Upper lobe of right lung (tissue), 1 donor: Measurements from ENCODE around the gene GNB5. TPM values are rescaled to one million over a fixed set of nuclear protein-coding genes. Genes with fewer than 3 reads are reported as not detected.

ENCODE experiments used
- ATAC-seq: fragments of 200-7000 bp; cut with Tn5 transposase; one replicate; pipeline ENCODE4 v1.9.1; 2020; ENCODE audit warnings: mild to moderate bottlenecking, moderate library complexity
- DNase-seq: peaks from one replicate; pipeline ENCODE4 v3.0.0-alpha.2; 2020
- H3K27ac ChIP-seq: fragments of 200-600 bp; one replicate; pipeline ENCODE4 v1.8.0; 2022
- H3K27me3 ChIP-seq: fragments of 200-600 bp; one replicate; pipeline ENCODE4 v1.8.0; 2022; ENCODE audit warnings: mild to moderate bottlenecking
- H3K36me3 ChIP-seq: fragments of 200-600 bp; one replicate; pipeline ENCODE4 v1.8.0; 2022
- H3K4me1 ChIP-seq: fragments of 200-600 bp; one replicate; pipeline ENCODE4 v1.8.0; 2022
- H3K4me3 ChIP-seq: fragments of 200-600 bp; one replicate; pipeline ENCODE4 v1.8.0; 2022; ENCODE audit warnings: mild to moderate bottlenecking
- H3K9me3 ChIP-seq: fragments of 200-600 bp; one replicate; pipeline ENCODE4 v1.8.0; 2022
- intact Hi-C: fragments of 100-400 bp; cut with DNase I; formaldehyde crosslinking; loops from one replicate; pipeline ENCODE4 v1.11.0; 2022
- total RNA-seq: library from RNA; stranded (reverse); fragmentation: NEBNext Ultra II Directional; extraction: Animal tissue kit (Norgen Biotek cat#: 25700); gene quantifications from one replicate; pipeline ENCODE4 v1.2.1, GENCODE V29; 2021
- TF ChIP-seq, protein P1 (sequence below): fragments of 200-600 bp; IDR thresholded peaks from one replicate; pipeline ENCODE4 v1.8.0; 2022; ENCODE audit warnings: antibody characterized with exemption
- donor health status: DM: no; HTN: yes; CAD: no; lungs with severe emphysema.

GNB5 gene
- total RNA-seq, 1 donor from 2014 or later = 16.7 TPM

DNA sequence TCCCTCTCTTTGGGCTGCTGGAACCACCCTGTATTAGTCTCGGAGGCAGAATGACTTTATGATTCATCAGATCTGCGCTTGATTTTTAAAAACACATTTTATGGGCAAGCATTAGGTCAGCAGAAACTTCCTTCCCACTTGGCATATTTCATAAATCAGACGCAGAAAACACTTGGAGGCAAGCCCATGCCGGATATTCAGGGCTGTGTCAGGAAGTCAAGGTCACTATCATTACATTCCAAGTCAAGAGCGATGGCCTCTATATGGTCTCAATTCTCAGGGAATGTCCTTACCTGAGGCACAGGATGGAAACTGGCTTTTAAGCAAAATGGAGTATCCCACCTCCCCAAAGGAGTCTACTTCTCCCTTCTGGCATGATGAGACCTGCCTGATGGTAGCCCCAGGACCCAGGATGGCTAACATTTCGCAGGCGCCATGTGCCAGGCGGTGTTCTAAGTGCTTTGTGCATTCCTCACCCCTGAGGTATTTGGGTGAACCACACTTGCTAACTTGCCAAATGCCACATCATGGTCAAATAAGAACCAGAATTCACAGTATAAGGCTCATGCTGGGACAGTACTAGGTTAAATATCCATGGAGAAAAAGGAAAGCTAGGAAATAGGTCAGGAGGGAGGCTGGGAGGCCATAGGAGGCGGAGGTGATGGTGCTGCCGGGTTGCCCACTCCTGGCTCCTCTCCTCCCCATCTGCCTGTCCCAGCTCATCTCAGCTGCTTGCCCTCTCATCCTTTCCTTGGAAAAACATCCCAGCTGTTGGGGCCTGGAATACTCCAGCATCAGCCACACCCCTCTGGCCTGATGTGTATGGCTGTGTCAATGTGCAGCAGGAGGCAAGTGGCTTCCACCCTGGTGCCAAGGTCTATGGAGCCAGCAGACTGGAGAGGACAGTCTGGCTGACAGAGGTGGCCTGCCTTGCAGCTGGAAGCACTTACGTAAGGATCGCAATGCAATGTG lies 97.4 kb downstream of the GNB5 start:
- no peak overlapping the region for H3K4me3 ChIP-seq
- intact Hi-C loops = no loop called here
- ATAC-seq = peak; percentile 46
- TF ChIP-seq, protein P1, sequence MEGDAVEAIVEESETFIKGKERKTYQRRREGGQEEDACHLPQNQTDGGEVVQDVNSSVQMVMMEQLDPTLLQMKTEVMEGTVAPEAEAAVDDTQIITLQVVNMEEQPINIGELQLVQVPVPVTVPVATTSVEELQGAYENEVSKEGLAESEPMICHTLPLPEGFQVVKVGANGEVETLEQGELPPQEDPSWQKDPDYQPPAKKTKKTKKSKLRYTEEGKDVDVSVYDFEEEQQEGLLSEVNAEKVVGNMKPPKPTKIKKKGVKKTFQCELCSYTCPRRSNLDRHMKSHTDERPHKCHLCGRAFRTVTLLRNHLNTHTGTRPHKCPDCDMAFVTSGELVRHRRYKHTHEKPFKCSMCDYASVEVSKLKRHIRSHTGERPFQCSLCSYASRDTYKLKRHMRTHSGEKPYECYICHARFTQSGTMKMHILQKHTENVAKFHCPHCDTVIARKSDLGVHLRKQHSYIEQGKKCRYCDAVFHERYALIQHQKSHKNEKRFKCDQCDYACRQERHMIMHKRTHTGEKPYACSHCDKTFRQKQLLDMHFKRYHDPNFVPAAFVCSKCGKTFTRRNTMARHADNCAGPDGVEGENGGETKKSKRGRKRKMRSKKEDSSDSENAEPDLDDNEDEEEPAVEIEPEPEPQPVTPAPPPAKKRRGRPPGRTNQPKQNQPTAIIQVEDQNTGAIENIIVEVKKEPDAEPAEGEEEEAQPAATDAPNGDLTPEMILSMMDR = no peak
- H3K4me1 ChIP-seq = peaks cover 20% of the 10 kb centered on the region
- H3K36me3 ChIP-seq = no peaks in the 10 kb centered on the region
- H3K27ac ChIP-seq = no peak overlapping the region
- no peak for DNase-seq
- H3K9me3 ChIP-seq = peaks cover 8% of the 10 kb centered on the region
- no peaks in the 10 kb centered on the region for H3K27me3 ChIP-seq

DNA sequence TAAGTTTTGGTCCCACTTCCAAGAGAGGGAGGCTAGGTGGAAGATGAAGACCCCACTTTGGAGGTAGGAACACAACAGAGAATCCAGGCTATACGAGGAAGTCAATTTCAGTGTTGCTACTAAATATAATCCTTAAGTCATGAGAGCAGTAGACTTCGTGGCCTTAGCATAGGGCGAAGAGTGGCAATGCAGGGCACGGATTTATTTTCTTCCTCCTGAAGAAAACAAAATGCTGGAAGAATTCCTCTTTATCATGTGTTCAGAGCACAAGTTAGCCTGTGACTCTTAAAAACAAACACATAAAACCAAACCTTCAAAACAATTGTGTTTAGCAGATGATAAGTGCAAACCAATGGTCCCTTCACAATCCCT lies 98.0 kb downstream of the GNB5 start:
- H3K27ac ChIP-seq = no peak overlapping the region
- intact Hi-C loops = no loop called here
- DNase-seq = no peak
- H3K27me3 ChIP-seq = no peaks in the 10 kb centered on the region
- TF ChIP-seq, protein P1 = no peak
- H3K4me3 ChIP-seq = no peak overlapping the region
- H3K9me3 ChIP-seq = peaks cover 8% of the 10 kb centered on the region
- peaks cover 20% of the 10 kb centered on the region for H3K4me1 ChIP-seq
- ATAC-seq = no peak
- H3K36me3 ChIP-seq = no peaks in the 10 kb centered on the region

DNA sequence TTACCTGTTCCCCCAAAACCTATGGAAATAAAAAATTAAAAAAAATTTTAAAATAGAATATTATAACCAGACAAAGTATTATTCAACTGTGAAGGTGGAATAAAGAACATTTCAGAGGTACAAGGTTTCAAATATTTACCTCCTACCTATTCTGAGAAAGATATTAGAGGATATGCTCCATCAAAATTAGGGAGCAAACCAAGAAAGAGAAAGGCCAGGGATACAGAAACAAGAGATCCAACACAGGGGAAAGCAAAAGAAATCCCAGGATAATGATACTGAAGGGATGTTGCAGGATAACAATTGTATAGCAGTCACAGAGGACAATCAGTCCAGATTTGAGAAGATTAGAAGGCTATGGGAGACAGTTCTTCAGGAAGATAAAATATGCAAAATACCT lies 101.0 kb downstream of the GNB5 start:
- H3K27ac ChIP-seq = no peak overlapping the region
- no peak for ATAC-seq
- no peaks in the 10 kb centered on the region for H3K36me3 ChIP-seq
- H3K4me3 ChIP-seq = no peak overlapping the region
- DNase-seq = no peak
- intact Hi-C loops = no loop called here
- no peaks in the 10 kb centered on the region for H3K27me3 ChIP-seq
- H3K4me1 ChIP-seq = peaks cover 16% of the 10 kb centered on the region
- H3K9me3 ChIP-seq = peaks cover 8% of the 10 kb centered on the region
- TF ChIP-seq, protein P1 = no peak

DNA sequence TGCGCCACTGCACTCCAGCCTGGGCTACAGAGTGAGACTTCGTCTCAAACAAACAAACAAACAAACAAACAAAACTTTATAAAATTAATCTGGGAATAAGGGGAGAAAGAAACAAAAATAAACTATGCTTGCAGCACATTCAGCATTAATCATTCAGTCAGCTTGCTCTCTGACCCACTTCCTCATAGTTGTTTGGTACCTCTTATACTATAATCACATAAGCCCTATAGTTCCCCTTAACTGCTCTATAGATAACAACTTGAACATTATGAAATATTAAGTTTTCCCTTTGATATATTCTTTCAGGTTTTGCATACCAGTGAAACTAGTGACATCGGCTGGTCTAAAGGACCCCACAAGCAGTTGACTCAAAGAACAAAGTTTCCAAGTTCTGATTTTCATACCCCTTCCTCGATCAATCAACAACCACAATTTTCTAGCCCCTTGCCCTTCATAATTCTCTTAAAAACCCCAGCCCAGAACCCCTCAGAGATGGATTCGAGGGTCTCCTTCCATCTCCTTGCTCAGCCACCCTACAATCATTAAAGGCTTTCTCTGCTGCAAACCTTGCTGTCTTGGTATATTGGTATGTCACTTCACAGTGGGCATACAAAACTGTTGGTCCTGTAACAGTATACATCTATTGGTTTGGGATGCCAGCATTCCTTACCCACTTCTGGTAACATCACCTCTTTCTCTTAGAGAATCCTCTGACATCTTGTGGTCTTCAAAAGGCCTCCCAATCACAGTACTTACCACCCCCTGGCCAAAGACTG lies 105.0 kb downstream of the GNB5 start:
- intact Hi-C loops = no loop called here

DNA sequence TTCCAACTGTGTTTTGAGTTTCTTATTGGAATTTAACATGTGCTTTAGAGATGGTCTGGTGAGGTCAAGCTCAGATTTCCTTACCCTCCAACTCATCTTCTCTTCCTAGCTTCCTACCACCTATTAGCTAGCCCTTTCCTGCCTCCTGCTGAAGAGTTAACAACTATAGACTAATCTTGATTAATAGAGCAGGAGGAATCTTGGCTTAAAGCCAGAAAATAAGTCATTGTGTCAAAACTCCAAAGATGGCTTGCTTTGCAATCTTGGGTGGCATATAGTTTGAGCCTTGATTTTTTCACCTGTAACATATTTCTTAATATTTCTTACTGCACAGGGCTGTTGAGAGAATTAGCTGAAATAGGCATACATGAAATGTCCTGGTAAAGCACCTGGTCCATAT lies 105.9 kb downstream of the GNB5 start:
- Histone ChIP-seq H3K4me3 (no peak overlapping the region), H3K27me3 (no peaks in the 10 kb centered on the region), H3K9me3 (peaks cover 8% of the 10 kb centered on the region), H3K27ac (no peak overlapping the region), H3K36me3 (no peaks in the 10 kb centered on the region), H3K4me1 (no peaks in the 10 kb centered on the region)
- intact Hi-C loops = no loop called here
- ATAC-seq (no peak), DNase-seq (no peak)
- TF ChIP-seq, protein P1 = no peak

More for the DNA sequence above, 105.0 kb downstream of the GNB5 start:
- TF ChIP-seq, protein P1 = no peak
- Histone ChIP-seq H3K27me3 (no peaks in the 10 kb centered on the region), H3K36me3 (no peaks in the 10 kb centered on the region), H3K27ac (no peak overlapping the region), H3K4me1 (no peaks in the 10 kb centered on the region), H3K4me3 (no peak overlapping the region), H3K9me3 (peaks cover 8% of the 10 kb centered on the region)
- DNase-seq (no peak), ATAC-seq (no peak)
